HL-60 (cell line): ENCODE data around the gene CPLX4.
"Not testable (repeated sequence)": the region's sequence is repeated elsewhere in the genome, so short reads cannot be mapped to it uniquely, and the experiment has no call there.

ENCODE experiments used
- DNase-seq, 2 experiments: peaks; one replicate each; pipeline ENCODE4 v3.0.0-alpha.2; 2010 to 2020; ENCODE audit warnings: low read depth in 1 of 2, low spot score in 1 of 2
- H3K27ac ChIP-seq: fragments of 250-450 bp; sonication (Bioruptor Pico); replicated peaks from 2 replicates; pipeline ENCODE4 v1.5.1; 2020; ENCODE audit warnings: mild to moderate bottlenecking, moderate library complexity
- H3K27me3 ChIP-seq: fragments of 250-450 bp; sonication (Bioruptor Pico); 2 replicates; pipeline ENCODE4 v1.5.1; 2021; ENCODE audit warnings: mild to moderate bottlenecking, moderate library complexity; ENCODE audit not compliant: insufficient read depth, poor library complexity, severe bottlenecking
- H3K4me3 ChIP-seq: replicated peaks from 2 replicates; pipeline ENCODE4 v1.5.1; 2011; ENCODE audit warnings: mild to moderate bottlenecking, control low read depth, low read length; ENCODE audit not compliant: insufficient read depth
- CTCF ChIP-seq: IDR thresholded peaks from one replicate; pipeline ENCODE4 v1.5.1; 2011; ENCODE audit warnings: low read length, control low read depth, inconsistent platforms; ENCODE audit not compliant: insufficient read depth
- GABPA ChIP-seq: IDR thresholded peaks from 2 replicates; pipeline ENCODE4 v1.6.1; 2012; ENCODE audit warnings: low read depth
- POLR2AphosphoS5 ChIP-seq: IDR thresholded peaks from 2 replicates; pipeline ENCODE4 v1.6.1; 2012; ENCODE audit warnings: low read depth
- REST ChIP-seq: IDR thresholded peaks from 2 replicates; pipeline ENCODE4 v1.6.1; 2012; ENCODE audit warnings: low read depth; ENCODE audit not compliant: insufficient replicate concordance
- SPI1 ChIP-seq: IDR thresholded peaks from 2 replicates; pipeline ENCODE4 v1.6.1; 2012; ENCODE audit warnings: low read depth, mild to moderate bottlenecking, borderline replicate concordance

Gene CPLX4

GRCh38 chr18:59264651-59265245 is 53.7 kb downstream of the CPLX4 start:
- TF ChIP-seq POLR2AphosphoS5: no peak
- no peak for TF ChIP-seq GABPA
- TF ChIP-seq REST: no peak
- TF ChIP-seq CTCF: no peak
- no peak for TF ChIP-seq SPI1
- no peak overlapping the region for H3K27ac ChIP-seq
- DNase-seq: no peak
- H3K4me3 ChIP-seq: no peak overlapping the region
- peaks cover 66% of the 10 kb centered on the region for H3K27me3 ChIP-seq

GRCh38 chr18:59264121-59264571 is 54.3 kb downstream of the CPLX4 start:
- no peak for DNase-seq
- H3K4me3 ChIP-seq: no peak overlapping the region
- no peak for TF ChIP-seq SPI1
- TF ChIP-seq CTCF: no peak
- no peak for TF ChIP-seq GABPA
- TF ChIP-seq POLR2AphosphoS5: no peak
- no peak for TF ChIP-seq REST
- H3K27me3 ChIP-seq: peaks cover 60% of the 10 kb centered on the region
- no peak overlapping the region for H3K27ac ChIP-seq

- no peak for DNase-seq
- no peak overlapping the region for H3K27ac ChIP-seq
- peaks cover 57% of the 10 kb centered on the region for H3K27me3 ChIP-seq
- no peak overlapping the region for H3K4me3 ChIP-seq
- TF ChIP-seq POLR2AphosphoS5: no peak
These were observed 54.8 kb downstream of the CPLX4 start for GRCh38 chr18:59263661-59264060.

- peaks cover 43% of the 10 kb centered on the region for H3K27me3 ChIP-seq
- H3K27ac ChIP-seq, DNase-seq, H3K4me3 ChIP-seq: not testable (repeated sequence)
These were observed 56.2 kb downstream of the CPLX4 start for GRCh38 chr18:59262243-59262642.

GRCh38 chr18:59261842-59262241 is 56.6 kb downstream of the CPLX4 start:
- peaks cover 39% of the 10 kb centered on the region for H3K27me3 ChIP-seq
- H3K27ac ChIP-seq, H3K4me3 ChIP-seq, DNase-seq: not testable (repeated sequence)

DNA sequence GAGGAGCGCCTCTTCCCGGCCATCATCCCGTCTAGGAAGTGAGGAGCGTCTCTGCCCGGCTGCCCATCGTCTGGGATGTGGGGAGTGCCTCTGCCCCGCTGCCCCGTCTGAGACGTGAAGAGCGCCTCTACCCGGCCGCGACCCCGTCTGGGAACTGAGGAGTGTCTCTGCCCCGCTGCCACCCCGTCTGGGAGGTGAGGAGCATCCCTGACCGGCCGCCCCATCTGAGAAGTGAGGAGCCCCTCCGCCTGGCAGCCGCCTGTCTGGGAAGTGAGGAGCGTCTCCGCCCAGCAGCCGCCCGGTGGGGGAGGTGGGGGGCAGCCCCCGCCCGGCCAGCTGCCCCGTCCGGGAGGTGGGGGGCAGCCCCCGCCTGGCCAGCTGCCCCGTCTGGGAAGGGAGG is 63.0 kb downstream of the CPLX4 start:
- not testable (repeated sequence) for DNase-seq, H3K27ac ChIP-seq, H3K4me3 ChIP-seq
- peaks cover 11% of the 10 kb centered on the region for H3K27me3 ChIP-seq
